IPS-18a (cell line): ENCODE results near the gene OLR1.

Experiments
- H3K27ac ChIP-seq: one replicate; pipeline ENCODE4 v1.5.1; 2013; ENCODE audit warnings: low read length
- H3K27me3 ChIP-seq: one replicate; pipeline ENCODE4 v1.6.1; 2013; ENCODE audit warnings: mild to moderate bottlenecking, low read length; ENCODE audit not compliant: control insufficient read depth, insufficient read depth
- H3K36me3 ChIP-seq: one replicate; pipeline ENCODE4 v1.6.1; 2013; ENCODE audit warnings: low read depth, low read length; ENCODE audit not compliant: control insufficient read depth
- H3K4me1 ChIP-seq: one replicate; pipeline ENCODE4 v1.6.1; 2013; ENCODE audit warnings: low read depth, low read length; ENCODE audit not compliant: control insufficient read depth
- H3K4me3 ChIP-seq: one replicate; pipeline ENCODE4 v1.5.1; 2013; ENCODE audit warnings: low read length
- H3K9ac ChIP-seq: one replicate; pipeline ENCODE4 v1.6.1; 2013; ENCODE audit warnings: mild to moderate bottlenecking, low read length, moderate library complexity
- H3K9me3 ChIP-seq: one replicate; pipeline ENCODE4 v1.6.1; 2013; ENCODE audit warnings: low read depth, low read length; ENCODE audit not compliant: control insufficient read depth

The OLR1 gene

DNA sequence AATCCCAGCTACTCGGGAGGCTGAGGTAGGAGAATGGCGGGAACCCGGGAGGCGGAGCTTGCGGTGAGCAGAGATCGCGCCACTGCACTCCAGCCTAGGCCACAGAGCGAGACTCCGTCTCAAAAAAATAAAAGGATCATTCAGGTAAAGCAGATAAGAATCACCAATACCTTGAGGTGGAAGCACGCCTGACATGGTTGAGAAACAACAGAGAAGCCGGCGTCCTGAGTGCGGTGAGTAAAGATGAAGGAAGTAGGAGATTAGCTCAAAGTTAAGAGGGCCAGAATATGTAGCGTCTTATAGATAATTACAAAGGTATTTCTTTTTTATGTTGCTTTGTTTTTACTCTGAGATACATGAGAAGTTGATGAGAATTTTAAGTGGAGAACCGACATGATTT is 56.6 kb downstream of the OLR1 start:
- no peaks in the 10 kb centered on the region for H3K36me3 ChIP-seq
- no peaks in the 10 kb centered on the region for H3K9me3 ChIP-seq
- no peak overlapping the region for H3K4me3 ChIP-seq
- H3K9ac ChIP-seq = no peak overlapping the region
- no peaks in the 10 kb centered on the region for H3K4me1 ChIP-seq
- H3K27me3 ChIP-seq = no peaks in the 10 kb centered on the region
- H3K27ac ChIP-seq = no peak overlapping the region

- no peak overlapping the region for H3K4me3 ChIP-seq
- no peak overlapping the region for H3K9ac ChIP-seq
- no peaks in the 10 kb centered on the region for H3K36me3 ChIP-seq
- H3K27ac ChIP-seq = no peak overlapping the region
- H3K9me3 ChIP-seq = no peaks in the 10 kb centered on the region
- no peaks in the 10 kb centered on the region for H3K4me1 ChIP-seq
- H3K27me3 ChIP-seq = no peaks in the 10 kb centered on the region
Measured at GRCh38 chr12:10113920-10114319, 58.0 kb downstream of the OLR1 start.

DNA sequence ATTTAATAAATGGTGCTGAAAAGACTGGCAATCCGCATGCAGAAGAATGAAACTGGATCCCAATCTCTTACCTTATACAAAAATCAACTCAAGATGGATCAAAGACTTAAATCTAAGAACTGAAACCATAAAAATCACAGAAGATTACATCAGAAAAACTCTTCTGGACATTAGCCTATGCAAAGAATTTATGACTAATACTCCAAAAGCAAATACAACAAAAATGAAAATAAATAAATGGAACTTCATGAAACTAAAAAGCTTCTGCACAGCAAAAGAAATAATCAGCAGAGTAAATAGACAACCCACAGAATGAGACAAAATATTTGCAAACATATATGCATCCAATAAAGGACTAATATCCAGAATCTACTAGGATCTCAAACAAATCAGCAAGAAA is 58.9 kb downstream of the OLR1 start:
- Histone ChIP-seq H3K36me3 (no peaks in the 10 kb centered on the region), H3K27ac (no peak overlapping the region), H3K9me3 (no peaks in the 10 kb centered on the region), H3K4me3 (no peak overlapping the region), H3K27me3 (no peaks in the 10 kb centered on the region), H3K9ac (no peak overlapping the region), H3K4me1 (no peaks in the 10 kb centered on the region)

GRCh38 chr12:10111451-10111850 is 60.5 kb downstream of the OLR1 start:
- Histone ChIP-seq H3K27me3 (no peaks in the 10 kb centered on the region), H3K36me3 (no peaks in the 10 kb centered on the region), H3K27ac (no peak overlapping the region), H3K9me3 (no peaks in the 10 kb centered on the region), H3K9ac (no peak overlapping the region), H3K4me3 (no peak overlapping the region), H3K4me1 (no peaks in the 10 kb centered on the region)

DNA sequence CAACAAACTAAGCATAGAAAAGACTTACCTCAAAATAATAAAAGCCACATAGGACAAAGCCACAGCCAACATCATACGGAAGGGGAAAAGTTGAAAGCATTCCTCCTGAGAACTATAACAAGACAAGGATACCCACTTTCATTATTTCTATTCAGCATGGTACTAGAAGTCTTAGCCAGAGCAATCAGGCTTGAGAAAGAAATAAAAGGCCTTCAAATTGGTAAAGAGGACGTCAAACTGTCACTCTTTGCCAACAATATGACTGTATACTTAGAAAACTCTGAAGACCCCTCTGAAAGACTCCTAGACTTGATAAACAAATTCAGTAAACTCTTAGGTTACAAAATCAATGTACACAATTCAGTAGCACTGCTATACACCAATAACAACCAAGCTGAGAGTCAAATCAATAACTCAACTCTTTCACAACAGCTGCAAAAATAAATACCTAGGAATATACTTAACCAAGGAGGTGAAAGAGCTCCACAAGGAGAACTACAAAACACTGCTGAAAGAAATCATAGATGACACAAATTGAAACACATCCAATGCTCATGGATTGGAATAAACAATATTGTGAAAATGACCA is 61.6 kb downstream of the OLR1 start:
- Histone ChIP-seq H3K27ac (no peak overlapping the region), H3K9ac (no peak overlapping the region), H3K27me3 (no peaks in the 10 kb centered on the region), H3K36me3 (no peaks in the 10 kb centered on the region), H3K4me1 (no peaks in the 10 kb centered on the region), H3K4me3 (no peak overlapping the region), H3K9me3 (no peaks in the 10 kb centered on the region)
